Effector memory CD8-positive, alpha-beta T cell (primary cell): ENCODE data around the gene SH3YL1.
A peak's percentile ranks its signal among the peaks of the same experiment; 100 is the strongest.

ENCODE experiments used
- ATAC-seq: fragments of 150-1000 bp; cut with Tn5 transposase; replicated peaks from 2 replicates; pipeline ENCODE4 v1.10.0; 2021; ENCODE audit warnings: mild to moderate bottlenecking, moderate library complexity
- DNase-seq, 3 experiments: peaks; one replicate each; pipeline ENCODE4 v3.0.0; 2021
- H3K27ac Mint-ChIP-seq, 2 donors: one replicate each; pipeline ENCODE4 v1.8.0; 2022; ENCODE audit warnings: mild to moderate bottlenecking in 2 of 2, mixed read lengths in 2 of 2, moderate library complexity in 2 of 2
- H3K27me3 Mint-ChIP-seq, 2 donors: one replicate each; pipeline ENCODE4 v1.8.0; 2022; ENCODE audit warnings: mixed read lengths in 2 of 2
- H3K36me3 Mint-ChIP-seq: one replicate; pipeline ENCODE4 v1.8.0; 2022; ENCODE audit warnings: mild to moderate bottlenecking, moderate library complexity, mixed read lengths; ENCODE audit not compliant: insufficient read depth
- H3K4me1 Mint-ChIP-seq, 2 donors: one replicate each; pipeline ENCODE4 v1.8.0; 2022; ENCODE audit warnings: low read depth in 2 of 2, mixed read lengths in 2 of 2
- H3K4me3 Mint-ChIP-seq, 2 donors: one replicate each; pipeline ENCODE4 v1.8.0; 2022; ENCODE audit warnings: mild to moderate bottlenecking in 2 of 2, mixed read lengths in 2 of 2, moderate library complexity in 2 of 2
- H3K9me3 Mint-ChIP-seq, 2 donors: one replicate each; pipeline ENCODE4 v1.8.0; 2022; ENCODE audit warnings: mixed read lengths in 2 of 2

Gene SH3YL1

GRCh38 chr2:287471-287885 is 23.6 kb upstream of the SH3YL1 start:
- Mint-ChIP-seq H3K4me1 (peaks cover 3 to 15% of the 10 kb centered on the region in 2 donors), H3K27ac (no peak overlapping the region), H3K36me3 (no peaks in the 10 kb centered on the region), H3K9me3 (no peaks in the 10 kb centered on the region), H3K4me3 (peak overlapping the region in 1 of 2 donors; percentile 50), H3K27me3 (peaks cover 22 to 40% of the 10 kb centered on the region in 2 donors)
- DNase-seq (no peak), ATAC-seq (peak; percentile 24)

- H3K4me1 Mint-ChIP-seq, result peaks cover 3 to 15% of the 10 kb centered on the region in 2 donors
- H3K27ac Mint-ChIP-seq, result no peak overlapping the region
- H3K4me3 Mint-ChIP-seq, result peak overlapping the region; percentile 40 to 50
- H3K9me3 Mint-ChIP-seq, result no peaks in the 10 kb centered on the region
- peaks cover 3% of the 10 kb centered on the region for H3K36me3 Mint-ChIP-seq
- DNase-seq (no peak), ATAC-seq (no peak)
- H3K27me3 Mint-ChIP-seq, result peaks cover 22 to 34% of the 10 kb centered on the region in 2 donors
These were observed 23.1 kb upstream of the SH3YL1 start for GRCh38 chr2:286774-287392.

GRCh38 chr2:286035-286434 is 22.2 kb upstream of the SH3YL1 start:
- Mint-ChIP-seq H3K36me3 (peaks cover 11% of the 10 kb centered on the region), H3K4me3 (peak overlapping the region; percentile 11 to 46), H3K27ac (no peak overlapping the region), H3K9me3 (no peaks in the 10 kb centered on the region), H3K27me3 (peaks cover 22 to 33% of the 10 kb centered on the region in 2 donors), H3K4me1 (peaks cover 3 to 15% of the 10 kb centered on the region in 2 donors)
- no peak for ATAC-seq
- DNase-seq, result no peak

GRCh38 chr2:285531-285930 is 21.7 kb upstream of the SH3YL1 start:
- Mint-ChIP-seq H3K4me1 (peaks cover 3 to 15% of the 10 kb centered on the region in 2 donors), H3K36me3 (peaks cover 13% of the 10 kb centered on the region), H3K9me3 (no peaks in the 10 kb centered on the region), H3K27me3 (peaks cover 17 to 28% of the 10 kb centered on the region in 2 donors), H3K27ac (no peak overlapping the region), H3K4me3 (peak overlapping the region; percentile 11 to 46)
- ATAC-seq (no peak), DNase-seq (no peak)

- Mint-ChIP-seq H3K4me3 (no peak overlapping the region), H3K36me3 (peaks cover 13% of the 10 kb centered on the region), H3K4me1 (peaks cover 3 to 13% of the 10 kb centered on the region in 2 donors), H3K9me3 (no peaks in the 10 kb centered on the region), H3K27ac (no peak overlapping the region), H3K27me3 (peaks cover 11 to 22% of the 10 kb centered on the region in 2 donors)
- no peak for DNase-seq
- no peak for ATAC-seq
These were observed 21.2 kb upstream of the SH3YL1 start for GRCh38 chr2:284896-285492.

GRCh38 chr2:283996-284794 is 20.4 kb upstream of the SH3YL1 start:
- no peak overlapping the region for H3K4me3 Mint-ChIP-seq
- H3K36me3 Mint-ChIP-seq, result peaks cover 21% of the 10 kb centered on the region
- no peaks in the 10 kb centered on the region for H3K9me3 Mint-ChIP-seq
- DNase-seq (no peak), ATAC-seq (no peak)
- peaks cover 6 to 16% of the 10 kb centered on the region in 2 donors for H3K27me3 Mint-ChIP-seq
- H3K27ac Mint-ChIP-seq, result no peak overlapping the region
- H3K4me1 Mint-ChIP-seq, result peaks cover 0 to 7% of the 10 kb centered on the region in 2 donors

GRCh38 chr2:282371-283263 is 18.8 kb upstream of the SH3YL1 start:
- H3K4me1 Mint-ChIP-seq, result peaks cover 0 to 7% of the 10 kb centered on the region in 2 donors
- no peak overlapping the region for H3K27ac Mint-ChIP-seq
- no peaks in the 10 kb centered on the region for H3K9me3 Mint-ChIP-seq
- ATAC-seq, result no peak
- no peak overlapping the region for H3K4me3 Mint-ChIP-seq
- H3K36me3 Mint-ChIP-seq, result peaks cover 37% of the 10 kb centered on the region
- no peak for DNase-seq
- peaks cover 6 to 16% of the 10 kb centered on the region in 2 donors for H3K27me3 Mint-ChIP-seq

GRCh38 chr2:281381-281780 is 17.5 kb upstream of the SH3YL1 start:
- peaks cover 48% of the 10 kb centered on the region for H3K36me3 Mint-ChIP-seq
- H3K4me3 Mint-ChIP-seq, result no peak overlapping the region

GRCh38 chr2:280650-281110 is 16.8 kb upstream of the SH3YL1 start:
- Mint-ChIP-seq H3K36me3 (peaks cover 55% of the 10 kb centered on the region), H3K4me1 (peaks cover 0 to 4% of the 10 kb centered on the region in 2 donors)

More at GRCh38 chr2:281381-281780, 17.5 kb upstream of the SH3YL1 start:
- no peaks in the 10 kb centered on the region for H3K9me3 Mint-ChIP-seq
- peaks cover 0 to 7% of the 10 kb centered on the region in 2 donors for H3K4me1 Mint-ChIP-seq
- DNase-seq, result no peak
- no peak for ATAC-seq
- H3K27ac Mint-ChIP-seq, result no peak overlapping the region
- H3K27me3 Mint-ChIP-seq, result peaks cover 6 to 9% of the 10 kb centered on the region in 2 donors

GRCh38 chr2:279956-280649 is 16.3 kb upstream of the SH3YL1 start:
- H3K4me1 Mint-ChIP-seq, result no peaks in the 10 kb centered on the region
- H3K4me3 Mint-ChIP-seq, result no peak overlapping the region
- no peak for ATAC-seq
- H3K27ac Mint-ChIP-seq, result no peak overlapping the region
- no peaks in the 10 kb centered on the region for H3K27me3 Mint-ChIP-seq
- no peak for DNase-seq
- H3K36me3 Mint-ChIP-seq, result peaks cover 61% of the 10 kb centered on the region
- no peaks in the 10 kb centered on the region for H3K9me3 Mint-ChIP-seq

More at GRCh38 chr2:280650-281110, 16.8 kb upstream of the SH3YL1 start:
- ATAC-seq (no peak), DNase-seq (no peak)
- H3K27me3 Mint-ChIP-seq, result peaks cover under 1 to 2% of the 10 kb centered on the region in 2 donors
- H3K27ac Mint-ChIP-seq, result no peak overlapping the region
- no peak overlapping the region for H3K4me3 Mint-ChIP-seq
- no peaks in the 10 kb centered on the region for H3K9me3 Mint-ChIP-seq

- Mint-ChIP-seq H3K27me3 (no peaks in the 10 kb centered on the region), H3K27ac (no peak overlapping the region), H3K36me3 (peaks cover 66% of the 10 kb centered on the region), H3K9me3 (no peaks in the 10 kb centered on the region), H3K4me3 (no peak overlapping the region), H3K4me1 (peaks cover 1 to 3% of the 10 kb centered on the region in 2 donors)
- ATAC-seq, result no peak
- DNase-seq, result no peak
These were observed 15.5 kb upstream of the SH3YL1 start for GRCh38 chr2:279366-279765.

GRCh38 chr2:278927-279320 is 15.1 kb upstream of the SH3YL1 start:
- Mint-ChIP-seq H3K9me3 (no peaks in the 10 kb centered on the region), H3K27ac (no peak overlapping the region), H3K4me1 (peaks cover 1 to 5% of the 10 kb centered on the region in 2 donors), H3K27me3 (no peaks in the 10 kb centered on the region), H3K36me3 (peaks cover 68% of the 10 kb centered on the region), H3K4me3 (no peak overlapping the region)
- no peak for ATAC-seq
- no peak for DNase-seq
